HepG2 (cell line): ENCODE results near the gene EDN3. TPM values are rescaled to one million over a fixed set of nuclear protein-coding genes. Genes with fewer than 3 reads are reported as not detected.

ENCODE experiments used
- ATAC-seq: fragments of 200-7000 bp; cut with Tn5 transposase; 3 replicates; pipeline ENCODE4 v1.9.1; 2020; ENCODE audit warnings: mild to moderate bottlenecking, moderate library complexity
- BruUV-seq: library from RNA; stranded (reverse); fragments of 400-500 nt; replicated peaks from 2 replicates; lab custom pipeline; 2021; lab: Mats Ljungman, UMichigan
- CTCF ChIA-PET: fragments of 300-600 bp; formaldehyde crosslinking; extraction: SDS; loops from one replicate; lab custom pipeline; 2021; ENCODE audit warnings: low total read pairs, inconsistent platforms, low intra/inter-chr PET ratio; lab: Yijun Ruan, JAX
- POLR2A ChIA-PET: fragments of 350-600 bp; sonication (Branson Sonifier 250); formaldehyde crosslinking; loops from one replicate; lab custom pipeline; 2020; ENCODE audit warnings: antibody characterized with exemption, inconsistent platforms; lab: Yijun Ruan, JAX
- DNase-seq: peaks from one replicate; pipeline ENCODE4 v3.0.0-alpha.2; 2015; ENCODE audit warnings: low spot score
- FAIRE-seq: peaks from 3 replicates; lab custom pipeline; 2011; peaks lifted over from hg19 to GRCh38; lab: Jason Lieb, UNC
- H2AFZ ChIP-seq: one replicate; pipeline ENCODE4 v1.6.1; 2011; ENCODE audit warnings: low read length, inconsistent platforms
- H3K27ac ChIP-seq: fragments of 300-600 bp; 3 replicates; pipeline ENCODE4 v1.8.0; 2011; ENCODE audit warnings: mixed run types, mild to moderate bottlenecking, mixed read lengths, low read length, inconsistent platforms; ENCODE audit not compliant: insufficient read depth; ENCODE audit errors: extremely low read length
- H3K27me3 ChIP-seq, 2 experiments: fragments of 200-600 bp in 1 of 2; 2 replicates in 1 of 2; 3 replicates in 1 of 2; pipeline versions ENCODE4 v1.6.0 to v1.8.0; 2011; ENCODE audit warnings: low read length in 2 of 2, mild to moderate bottlenecking in 2 of 2, moderate library complexity in 2 of 2, inconsistent platforms in 1 of 2; ENCODE audit not compliant: insufficient read depth in 2 of 2, control insufficient read depth in 1 of 2
- H3K36me3 ChIP-seq, 2 experiments: fragments of 200-600 bp in 1 of 2; replicated peaks in 1 of 2; 2 replicates in 1 of 2; 3 replicates in 1 of 2; pipeline versions ENCODE4 v1.5.1 to v1.8.0; 2011; ENCODE audit warnings: low read length in 2 of 2, inconsistent platforms in 1 of 2; ENCODE audit not compliant: insufficient read depth in 2 of 2, control insufficient read depth in 1 of 2
- H3K4me1 ChIP-seq: 2 replicates; pipeline ENCODE4 v1.5.1; 2012; ENCODE audit warnings: low read length, inconsistent platforms; ENCODE audit not compliant: insufficient read depth
- H3K4me2 ChIP-seq: 2 replicates; pipeline ENCODE4 v1.6.0; 2011; ENCODE audit warnings: low read depth, low read length, inconsistent platforms
- H3K4me3 ChIP-seq, 3 experiments: fragments of 200-600 bp in 1 of 3; sonication (generic), shearing (Covaris generic) in 1 of 3; replicated peaks in 1 of 3; 2 replicates each; pipeline ENCODE4 v1.5.1; 2011 to 2016; ENCODE audit warnings: low read length in 3 of 3, inconsistent platforms in 2 of 3, low read depth in 2 of 3, mild to moderate bottlenecking in 2 of 3, control low read depth in 1 of 3, mixed read lengths in 1 of 3; ENCODE audit not compliant: insufficient read depth in 1 of 3
- H3K79me2 ChIP-seq: one replicate; pipeline ENCODE4 v1.6.1; 2011; ENCODE audit warnings: low read length, inconsistent platforms; ENCODE audit not compliant: insufficient read depth
- H3K9ac ChIP-seq: 2 replicates; pipeline ENCODE4 v1.6.0; 2011; ENCODE audit warnings: mild to moderate bottlenecking, low read depth, low read length, inconsistent platforms; ENCODE audit not compliant: insufficient read depth
- H3K9me3 ChIP-seq: 2 replicates; pipeline ENCODE4 v1.5.1; 2012; ENCODE audit warnings: mild to moderate bottlenecking, low read length
- H4K20me1 ChIP-seq: 2 replicates; pipeline ENCODE4 v1.6.0; 2011; ENCODE audit warnings: inconsistent platforms, mild to moderate bottlenecking, low read length, moderate library complexity; ENCODE audit not compliant: insufficient read depth
- NR0B2 ChIP-seq: sonication (generic); formaldehyde crosslinking; IDR thresholded peaks from 2 replicates; pipeline ENCODE4 v1.4.0; 2020; ENCODE audit warnings: mild to moderate bottlenecking, missing genetic modification reagents
- PATZ1 ChIP-seq: sonication (generic); formaldehyde crosslinking; IDR thresholded peaks from 2 replicates; pipeline ENCODE4 v1.4.0; 2020; ENCODE audit warnings: missing genetic modification reagents
- RERE ChIP-seq: IDR thresholded peaks from 2 replicates; pipeline ENCODE4 v1.6.1; 2016; ENCODE audit warnings: low read depth, missing genetic modification reagents, missing compliant biosample characterization
- ZNF17 ChIP-seq: sonication (generic); formaldehyde crosslinking; IDR thresholded peaks from 2 replicates; pipeline ENCODE4 v1.5.0; 2020; ENCODE audit warnings: mild to moderate bottlenecking, missing genetic modification reagents
- ZNF18 ChIP-seq: sonication (generic); formaldehyde crosslinking; IDR thresholded peaks from 2 replicates; pipeline ENCODE4 v1.8.0; 2022; ENCODE audit warnings: mild to moderate bottlenecking, missing genetic modification reagents; ENCODE audit not compliant: insufficient replicate concordance
- ZNF562 ChIP-seq: sonication (generic); formaldehyde crosslinking; IDR thresholded peaks from 2 replicates; pipeline ENCODE4 v1.8.0; 2022; ENCODE audit warnings: missing genetic modification reagents, borderline replicate concordance
- ZNF724P ChIP-seq: sonication (generic); formaldehyde crosslinking; IDR thresholded peaks from 2 replicates; pipeline ENCODE4 v1.8.0; 2022; ENCODE audit warnings: missing genetic modification reagents, borderline replicate concordance
- ZSCAN25 ChIP-seq: sonication (generic); formaldehyde crosslinking; IDR thresholded peaks from 2 replicates; pipeline ENCODE4 v1.8.0; 2022; ENCODE audit warnings: mild to moderate bottlenecking, missing genetic modification reagents
- WGBS: methylation state at CpG from one replicate; pipeline ENCODE4 v1.1.6; 2017; ENCODE audit warnings: low lambda C conversion rate; 5-methylcytosine and 5-hydroxymethylcytosine counted together
- in situ Hi-C: cut with HindIII; loops from 2 replicates; pipeline ENCODE4 v1.10.0; 2017; ENCODE audit warnings: low pct_unique_long_range_greater_than_20kb; ENCODE audit not compliant: extremely low pct_ligation_motif_present
- intact Hi-C: fragments of 100-400 bp; cut with micrococcal nuclease; formaldehyde crosslinking; loops from one replicate; pipeline ENCODE4 v1.10.0; 2022; ENCODE audit not compliant: unreplicated experiment
- polyA plus RNA-seq, 8 experiments: library from polyadenylated mRNA; depleted of rRNA in 3 of 8; stranded (reverse) in 7 of 8; unstranded in 1 of 8; fragments of >200 nt; fragmentation: Illumina TruSeq in 4 of 8; extraction: Trizol in 4 of 8; gene quantifications; 2 replicates each; pipeline versions ENCODE4 v1.2.1 to v1.2.3, GENCODE V29; 2011 to 2016; ENCODE audit warnings: low read depth in 4 of 8, missing spikeins in 1 of 8, mixed read lengths in 1 of 8; ENCODE audit not compliant: insufficient read depth in 1 of 8
- total RNA-seq, 5 experiments: library from RNA; depleted of rRNA; stranded (reverse); fragments of >200 nt; fragmentation: Illumina TruSeq; extraction: Trizol; gene quantifications; 2 replicates each; pipeline ENCODE4 v1.2.3, GENCODE V29; 2016; ENCODE audit warnings: low read depth in 1 of 5

Gene EDN3
- total and polyA plus RNA-seq, 2 of the 13 experiments (the other 11 are each of a cell fraction or from before 2014, with no cell fraction given): not detected

- in situ Hi-C loops: no loop called here
- no peaks in the 10 kb centered on the region for H3K79me2 ChIP-seq
- H3K9me3 ChIP-seq: no peaks in the 10 kb centered on the region
- 0 out of 2 replicates have a peak, but pooled peaks cover 7% of the 10 kb centered on the region for H3K4me1 ChIP-seq
- no peaks in the 10 kb centered on the region for H3K36me3 ChIP-seq
- BruUV-seq: no TSS peak
- no peak for FAIRE-seq
- H3K27me3 ChIP-seq: peaks cover 11 to 46% of the 10 kb centered on the region in 2 experiments; a peak in 4 of 5 replicates
- CTCF ChIA-PET: no interaction called here
- no peak for TF ChIP-seq ZSCAN25 (CRISPR knock-in tag)
- TF ChIP-seq ZNF17: no peak
- no peak for TF ChIP-seq PATZ1
- no peak for TF ChIP-seq RERE (CRISPR knock-in tag)
- TF ChIP-seq ZNF18 (CRISPR knock-in tag): no peak
- TF ChIP-seq NR0B2 (CRISPR knock-in tag): no peak
- no peak for TF ChIP-seq ZNF562 (CRISPR knock-in tag)
- no peak for TF ChIP-seq ZNF724P (CRISPR knock-in tag)
- TF ChIP-seq, all 625 proteins: peak for 0
- POLR2A ChIA-PET: no interaction called here
- Histone ChIP-seq H3K9ac (no peak overlapping the region), H3K27ac (no peak overlapping the region), H3K4me2 (no peak overlapping the region), H3K4me3 (no peak overlapping the region), H4K20me1 (no peaks in the 10 kb centered on the region), H2AFZ (no peak overlapping the region)
- intact Hi-C loops: no loop called here
- WGBS: 21% methylated on average over 4 of the region's 4 CpGs
- DNase-seq: no peak
- no peak for ATAC-seq
These were observed 18.4 kb downstream of the EDN3 start for GRCh38 chr20:59318803-59319202.
